H1 (cell line): ENCODE data around the gene CAMTA1. TPM values are rescaled to one million over a fixed set of nuclear protein-coding genes. Genes with fewer than 3 reads are reported as not detected.

Experiments
- CHD2 ChIP-seq: IDR thresholded peaks from 2 replicates; pipeline ENCODE4 v1.6.1; 2012; ENCODE audit warnings: low read length, improper control_type of control experiment
- polyA plus RNA-seq, 7 experiments: library from polyadenylated mRNA; depleted of rRNA in 3 of 7; stranded (reverse) in 5 of 7; unstranded in 2 of 7; fragments of >200 nt in 5 of 7; fragments of 200-250 nt in 2 of 7; gene quantifications; 1 replicate in 5 of 7; 2 replicates in 1 of 7; 4 replicates in 1 of 7; pipeline versions ENCODE4 v1.2.1 to v1.2.3, GENCODE V29; 2011 to 2013; ENCODE audit warnings: missing spikeins in 2 of 7, mixed read lengths in 2 of 7
- total RNA-seq: library from RNA; stranded (reverse); fragmentation: NEBNext Ultra II Directional; extraction: Animal tissue kit (Norgen Biotek cat#: 25700); gene quantifications from 2 replicates; pipeline ENCODE4 v1.2.1, GENCODE V29; 2021

CAMTA1 gene
- total and polyA plus RNA-seq, 2 of the 8 experiments (the other 6 are each of a cell fraction or from before 2014, with no cell fraction given) = 65.0 to 119 TPM

- TF ChIP-seq CHD2 = no peak
These were observed 647.0 kb downstream of the CAMTA1 start (continued) for GRCh38 chr1:7432102-7432899.
